ENCODE data around the gene RAC2.

The RAC2 gene

GRCh38 chr22:37263966-37264887, 20.2 kb upstream of the RAC2 start:
- 78 to 81% methylated on average over 7 to 8 of the region's 10 CpGs for WGBS, 2 experiments (ENCODE audit: insufficient coverage in 2 of 2)
- Histone ChIP-seq H3K27ac (ENCODE audit: low read depth, low read length, severe bottlenecking) (no peak overlapping the region), H3K4me1 (ENCODE audit: control insufficient read depth, insufficient read depth, low read length, poor library complexity, severe bottlenecking) (peaks cover 6% of the 10 kb centered on the region), H3K4me3 (ENCODE audit: extremely low read depth, insufficient read depth, low read length, poor library complexity, severe bottlenecking) (no peak overlapping the region), H3K9me3 (ENCODE audit: control insufficient read depth, low read length) (peaks cover 6% of the 10 kb centered on the region), H3K36me3 (ENCODE audit: control insufficient read depth, insufficient read depth, low read length) (no peaks in the 10 kb centered on the region)

GRCh38 chr22:37262346-37262745, 18.3 kb upstream of the RAC2 start:
- 72 to 96% methylated on average over 2 to 3 of the region's 5 CpGs for WGBS, 2 experiments (ENCODE audit: insufficient coverage in 2 of 2)
- Histone ChIP-seq H3K27ac (ENCODE audit: low read depth, low read length, severe bottlenecking) (no peak overlapping the region), H3K36me3 (ENCODE audit: control insufficient read depth, insufficient read depth, low read length) (no peaks in the 10 kb centered on the region)

GRCh38 chr22:37260901-37261336, 16.9 kb upstream of the RAC2 start:
- Histone ChIP-seq H3K36me3 (ENCODE audit: control insufficient read depth, insufficient read depth, low read length) (no peaks in the 10 kb centered on the region), H3K4me3 (ENCODE audit: extremely low read depth, insufficient read depth, low read length, poor library complexity, severe bottlenecking) (no peak overlapping the region), H3K4me1 (ENCODE audit: control insufficient read depth, insufficient read depth, low read length, poor library complexity, severe bottlenecking) (peaks cover 4% of the 10 kb centered on the region), H3K9me3 (ENCODE audit: control insufficient read depth, low read length) (peaks cover 6% of the 10 kb centered on the region), H3K27ac (ENCODE audit: low read depth, low read length, severe bottlenecking) (no peak overlapping the region)
- 28 to 29% methylated on average over 12 to 14 of the region's 14 CpGs for WGBS, 2 experiments (ENCODE audit: insufficient coverage in 2 of 2)

More at GRCh38 chr22:37262346-37262745, 18.3 kb upstream of the RAC2 start:
- H3K4me1 ChIP-seq (ENCODE audit: control insufficient read depth, insufficient read depth, low read length, poor library complexity, severe bottlenecking): peaks cover 8% of the 10 kb centered on the region
- no peak overlapping the region for H3K4me3 ChIP-seq (ENCODE audit: extremely low read depth, insufficient read depth, low read length, poor library complexity, severe bottlenecking)
- H3K9me3 ChIP-seq (ENCODE audit: control insufficient read depth, low read length): peaks cover 6% of the 10 kb centered on the region

GRCh38 chr22:37260155-37260795, 16.2 kb upstream of the RAC2 start:
- H3K9me3 ChIP-seq (ENCODE audit: control insufficient read depth, low read length): peaks cover 6% of the 10 kb centered on the region
- no peaks in the 10 kb centered on the region for H3K36me3 ChIP-seq (ENCODE audit: control insufficient read depth, insufficient read depth, low read length)
- no peak overlapping the region for H3K4me3 ChIP-seq (ENCODE audit: extremely low read depth, insufficient read depth, low read length, poor library complexity, severe bottlenecking)
- H3K4me1 ChIP-seq (ENCODE audit: control insufficient read depth, insufficient read depth, low read length, poor library complexity, severe bottlenecking): peaks cover 4% of the 10 kb centered on the region
- 82 to 84% methylated on average over 12 to 13 of the region's 15 CpGs for WGBS, 2 experiments (ENCODE audit: insufficient coverage in 2 of 2)
- H3K27ac ChIP-seq (ENCODE audit: low read depth, low read length, severe bottlenecking): no peak overlapping the region

- 7 to 8% methylated on average over 4 to 20 of the region's 23 CpGs for WGBS, 2 experiments (ENCODE audit: insufficient coverage in 2 of 2)
- no peaks in the 10 kb centered on the region for H3K36me3 ChIP-seq (ENCODE audit: control insufficient read depth, insufficient read depth, low read length)
- peaks cover 4% of the 10 kb centered on the region for H3K4me1 ChIP-seq (ENCODE audit: control insufficient read depth, insufficient read depth, low read length, poor library complexity, severe bottlenecking)
- peaks cover 4% of the 10 kb centered on the region for H3K9me3 ChIP-seq (ENCODE audit: control insufficient read depth, low read length)
- H3K4me3 ChIP-seq (ENCODE audit: extremely low read depth, insufficient read depth, low read length, poor library complexity, severe bottlenecking): no peak overlapping the region
- H3K27ac ChIP-seq (ENCODE audit: low read depth, low read length, severe bottlenecking): no peak overlapping the region
These were observed 15.5 kb upstream of the RAC2 start for GRCh38 chr22:37259540-37260029.

GRCh38 chr22:37258753-37259401, 14.8 kb upstream of the RAC2 start:
- H3K27ac ChIP-seq (ENCODE audit: low read depth, low read length, severe bottlenecking): no peak overlapping the region
- 86 to 94% methylated on average over 9 to 11 of the region's 14 CpGs for WGBS, 2 experiments (ENCODE audit: insufficient coverage in 2 of 2)

GRCh38 chr22:37258005-37258752, 14.1 kb upstream of the RAC2 start:
- no peak overlapping the region for H3K27ac ChIP-seq (ENCODE audit: low read depth, low read length, severe bottlenecking)
- no peaks in the 10 kb centered on the region for H3K36me3 ChIP-seq (ENCODE audit: control insufficient read depth, insufficient read depth, low read length)

More at GRCh38 chr22:37258753-37259401, 14.8 kb upstream of the RAC2 start:
- H3K4me3 ChIP-seq (ENCODE audit: extremely low read depth, insufficient read depth, low read length, poor library complexity, severe bottlenecking): no peak overlapping the region
- H3K9me3 ChIP-seq (ENCODE audit: control insufficient read depth, low read length): no peaks in the 10 kb centered on the region
- no peaks in the 10 kb centered on the region for H3K36me3 ChIP-seq (ENCODE audit: control insufficient read depth, insufficient read depth, low read length)
- H3K4me1 ChIP-seq (ENCODE audit: control insufficient read depth, insufficient read depth, low read length, poor library complexity, severe bottlenecking): peaks cover 4% of the 10 kb centered on the region

GRCh38 chr22:37256075-37256726, 12.1 kb upstream of the RAC2 start:
- H3K36me3 ChIP-seq (ENCODE audit: control insufficient read depth, insufficient read depth, low read length): no peaks in the 10 kb centered on the region
- 79 to 82% methylated on average over 9 of the region's 10 CpGs for WGBS, 2 experiments (ENCODE audit: insufficient coverage in 2 of 2)
- no peaks in the 10 kb centered on the region for H3K9me3 ChIP-seq (ENCODE audit: control insufficient read depth, low read length)

More at GRCh38 chr22:37258005-37258752, 14.1 kb upstream of the RAC2 start:
- H3K9me3 ChIP-seq (ENCODE audit: control insufficient read depth, low read length): no peaks in the 10 kb centered on the region
- 81 to 83% methylated on average over 4 to 6 of the region's 9 CpGs for WGBS, 2 experiments (ENCODE audit: insufficient coverage in 2 of 2)
- peaks cover 7% of the 10 kb centered on the region for H3K4me1 ChIP-seq (ENCODE audit: control insufficient read depth, insufficient read depth, low read length, poor library complexity, severe bottlenecking)
- no peak overlapping the region for H3K4me3 ChIP-seq (ENCODE audit: extremely low read depth, insufficient read depth, low read length, poor library complexity, severe bottlenecking)

GRCh38 chr22:37255558-37256006, 11.5 kb upstream of the RAC2 start:
- Histone ChIP-seq H3K4me3 (ENCODE audit: extremely low read depth, insufficient read depth, low read length, poor library complexity, severe bottlenecking) (no peak overlapping the region), H3K27ac (ENCODE audit: low read depth, low read length, severe bottlenecking) (no peak overlapping the region), H3K9me3 (ENCODE audit: control insufficient read depth, low read length) (no peaks in the 10 kb centered on the region), H3K36me3 (ENCODE audit: control insufficient read depth, insufficient read depth, low read length) (no peaks in the 10 kb centered on the region), H3K4me1 (ENCODE audit: control insufficient read depth, insufficient read depth, low read length, poor library complexity, severe bottlenecking) (peaks cover 7% of the 10 kb centered on the region)

More at GRCh38 chr22:37256075-37256726, 12.1 kb upstream of the RAC2 start:
- H3K27ac ChIP-seq (ENCODE audit: low read depth, low read length, severe bottlenecking): no peak overlapping the region
- H3K4me3 ChIP-seq (ENCODE audit: extremely low read depth, insufficient read depth, low read length, poor library complexity, severe bottlenecking): no peak overlapping the region
- H3K4me1 ChIP-seq (ENCODE audit: control insufficient read depth, insufficient read depth, low read length, poor library complexity, severe bottlenecking): peaks cover 7% of the 10 kb centered on the region

Measured in mesodermal cell (in vitro differentiated cells).